HG02970 (cell line): ENCODE measurements around the gene ST7.
"Not testable (repeated sequence)": the region's sequence is repeated elsewhere in the genome, so short reads cannot be mapped to it uniquely, and the experiment has no call there.

ENCODE experiments used
- ATAC-seq: cut with Tn5 transposase; IDR thresholded peaks from one replicate; pipeline ENCODE4 v1.9.1; 2021; ENCODE audit warnings: mild to moderate bottlenecking, moderate library complexity, moderate number of reproducible peaks; ENCODE audit not compliant: unreplicated experiment, low FRiP score

ST7 gene, protein sequence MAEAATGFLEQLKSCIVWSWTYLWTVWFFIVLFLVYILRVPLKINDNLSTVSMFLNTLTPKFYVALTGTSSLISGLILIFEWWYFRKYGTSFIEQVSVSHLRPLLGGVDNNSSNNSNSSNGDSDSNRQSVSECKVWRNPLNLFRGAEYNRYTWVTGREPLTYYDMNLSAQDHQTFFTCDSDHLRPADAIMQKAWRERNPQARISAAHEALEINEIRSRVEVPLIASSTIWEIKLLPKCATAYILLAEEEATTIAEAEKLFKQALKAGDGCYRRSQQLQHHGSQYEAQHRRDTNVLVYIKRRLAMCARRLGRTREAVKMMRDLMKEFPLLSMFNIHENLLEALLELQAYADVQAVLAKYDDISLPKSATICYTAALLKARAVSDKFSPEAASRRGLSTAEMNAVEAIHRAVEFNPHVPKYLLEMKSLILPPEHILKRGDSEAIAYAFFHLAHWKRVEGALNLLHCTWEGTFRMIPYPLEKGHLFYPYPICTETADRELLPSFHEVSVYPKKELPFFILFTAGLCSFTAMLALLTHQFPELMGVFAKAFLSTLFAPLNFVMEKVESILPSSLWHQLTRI

DNA sequence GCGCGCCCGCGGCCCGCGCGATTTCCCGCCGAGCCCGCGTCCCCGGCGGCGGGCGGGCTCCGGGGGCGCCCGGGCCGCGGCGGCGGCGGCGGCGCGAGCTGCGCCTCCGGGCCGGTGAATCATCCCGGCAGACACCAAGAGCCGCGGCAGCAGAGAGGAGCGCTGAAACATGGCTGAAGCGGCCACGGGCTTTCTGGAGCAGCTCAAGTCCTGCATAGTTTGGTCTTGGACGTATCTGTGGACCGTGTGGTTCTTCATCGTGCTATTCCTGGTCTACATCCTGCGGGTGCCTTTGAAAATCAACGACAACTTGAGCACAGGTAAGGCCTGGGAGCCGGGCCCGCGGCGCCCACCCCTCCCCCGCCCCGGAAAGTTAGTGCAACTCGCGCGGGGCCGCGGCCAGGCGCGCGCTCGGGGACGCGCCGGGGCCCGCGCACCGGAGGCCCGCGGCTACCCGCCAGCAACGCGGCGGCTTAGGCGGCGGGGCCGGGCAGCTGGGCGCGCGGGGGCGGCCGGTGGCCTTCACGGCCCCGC is at the start of gene ST7:
Gene ST7 (plus strand): TSS at position 130 of the 534 bp plus-strand sequence. CDS start 40 bp downstream, at position 170.
- ATAC-seq = peak; percentile 41

DNA sequence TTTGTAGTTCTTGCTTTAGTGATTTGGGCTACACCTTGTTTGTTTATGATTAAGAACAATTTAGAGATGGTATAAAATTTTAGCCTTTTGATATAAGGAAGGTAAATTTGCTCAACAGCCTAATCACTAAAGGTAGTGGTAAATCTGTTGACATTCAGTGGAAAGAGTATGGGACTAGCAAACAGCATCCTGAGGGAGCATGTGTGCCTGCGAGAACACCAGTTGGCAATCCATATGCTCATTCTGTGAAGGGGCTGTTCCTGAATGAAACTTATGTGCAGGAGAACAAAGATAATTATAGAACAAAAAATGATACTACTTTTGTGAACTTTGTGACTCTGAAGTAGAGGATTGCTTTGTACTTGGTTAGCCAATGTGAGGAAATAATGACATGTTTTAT is 46.9 kb upstream of the ST7 start:
- no peak for ATAC-seq

DNA sequence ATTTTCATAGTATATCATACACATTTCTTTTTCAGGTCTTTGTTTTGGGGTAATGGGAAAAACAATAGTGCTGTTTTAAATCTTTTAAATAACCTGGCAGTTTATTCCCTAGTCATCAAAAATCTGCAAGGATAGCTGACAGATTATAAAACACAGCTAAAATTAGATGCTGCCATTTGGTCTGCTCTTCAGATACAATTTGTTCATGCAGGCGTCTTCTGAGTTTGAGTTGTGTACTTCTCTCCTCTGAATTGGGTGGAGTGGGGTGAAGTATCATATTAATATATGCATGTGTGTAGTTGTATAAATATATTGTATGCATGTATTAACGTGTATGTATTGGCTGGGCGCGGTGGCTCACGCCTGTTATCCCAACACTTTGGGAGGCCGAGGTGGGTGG is 42.9 kb upstream of the ST7 start:
- no peak for ATAC-seq

DNA sequence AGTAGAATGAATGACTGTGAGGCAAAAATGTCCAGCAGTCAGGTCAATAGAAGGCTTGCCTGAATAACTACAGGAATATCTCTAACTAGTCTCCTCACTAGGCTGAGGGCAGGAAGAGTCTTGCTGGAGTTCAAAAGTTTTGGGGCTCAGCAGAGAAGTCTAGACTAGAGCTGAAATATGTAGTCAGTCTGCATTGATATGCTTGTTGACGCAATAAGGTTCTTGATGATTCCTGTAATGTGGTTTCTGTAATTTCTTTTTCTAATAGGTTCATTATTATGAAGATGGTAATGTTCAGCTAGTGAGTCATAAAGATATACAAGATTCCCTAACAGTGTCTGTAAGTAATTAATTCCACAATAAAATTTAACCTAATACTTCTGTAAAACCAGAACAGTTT is 41.5 kb upstream of the ST7 start:
- ATAC-seq = no peak

DNA sequence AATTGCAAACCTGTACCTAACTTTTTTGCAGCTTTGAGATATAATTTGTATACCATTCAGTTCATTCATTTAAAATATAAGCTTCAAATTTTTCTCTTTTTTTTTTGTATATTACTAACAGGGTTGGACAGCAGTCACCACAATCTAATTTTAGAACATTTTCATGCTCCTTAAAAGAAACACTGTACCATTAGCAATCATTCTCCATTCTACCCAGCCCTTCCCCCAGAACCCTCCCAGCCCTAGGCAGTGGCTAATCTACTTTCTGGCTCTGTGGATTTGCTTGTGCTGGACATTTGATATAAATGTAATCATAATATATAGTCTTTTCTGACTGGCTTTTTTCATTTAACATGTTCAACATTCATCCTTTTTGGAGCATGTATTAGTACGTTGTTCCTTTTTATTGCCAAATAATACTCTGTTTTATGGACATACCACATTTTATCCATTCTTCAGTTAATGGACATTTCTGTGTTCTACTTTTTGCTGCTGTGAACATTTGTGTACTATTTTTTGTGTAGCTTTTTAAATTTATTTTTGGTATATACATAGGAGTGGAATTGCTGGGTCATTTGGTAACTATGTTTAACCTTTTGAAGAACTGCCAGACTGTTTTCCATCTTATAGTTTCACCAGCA is 40.9 kb upstream of the ST7 start:
- ATAC-seq = no peak

DNA sequence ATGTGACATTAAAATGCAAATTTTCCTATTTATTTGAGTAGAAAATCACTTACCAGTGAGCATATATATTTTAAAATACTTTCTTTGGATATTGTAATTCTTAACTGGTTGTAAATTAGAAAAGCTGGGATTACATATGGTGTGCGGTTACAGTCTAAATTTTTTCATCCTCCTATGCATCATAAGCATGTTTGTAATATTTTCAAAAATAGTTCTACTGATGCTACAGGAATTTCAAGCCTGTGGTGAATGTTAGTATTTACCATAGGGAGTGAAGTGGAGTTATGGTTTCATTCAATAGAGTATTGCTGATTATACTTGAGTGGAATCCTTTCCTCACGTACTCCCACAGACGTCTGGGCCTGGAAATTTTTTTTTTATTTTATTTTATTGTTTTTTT is 34.6 kb upstream of the ST7 start:
- ATAC-seq = no peak

DNA sequence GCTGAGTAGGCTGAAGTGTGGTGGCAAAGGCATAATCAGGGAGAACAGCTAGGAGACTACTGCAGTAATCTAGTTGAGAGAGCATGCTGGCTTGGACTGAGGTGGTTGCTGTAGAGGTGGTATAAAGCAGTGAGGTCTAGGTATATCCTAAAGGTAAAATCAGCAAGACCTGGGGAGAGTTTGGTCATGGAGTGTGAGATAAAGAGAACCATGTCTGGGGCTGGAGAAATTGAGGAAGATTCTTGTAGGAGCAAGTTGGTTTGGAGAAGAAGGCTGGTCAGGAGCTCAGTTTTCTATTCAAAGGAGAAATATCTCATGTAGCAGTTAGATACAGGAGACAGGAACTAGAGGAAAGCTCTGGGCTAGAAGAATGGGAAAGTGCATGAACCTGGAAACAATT is 32.9 kb upstream of the ST7 start:
- ATAC-seq = no peak

DNA sequence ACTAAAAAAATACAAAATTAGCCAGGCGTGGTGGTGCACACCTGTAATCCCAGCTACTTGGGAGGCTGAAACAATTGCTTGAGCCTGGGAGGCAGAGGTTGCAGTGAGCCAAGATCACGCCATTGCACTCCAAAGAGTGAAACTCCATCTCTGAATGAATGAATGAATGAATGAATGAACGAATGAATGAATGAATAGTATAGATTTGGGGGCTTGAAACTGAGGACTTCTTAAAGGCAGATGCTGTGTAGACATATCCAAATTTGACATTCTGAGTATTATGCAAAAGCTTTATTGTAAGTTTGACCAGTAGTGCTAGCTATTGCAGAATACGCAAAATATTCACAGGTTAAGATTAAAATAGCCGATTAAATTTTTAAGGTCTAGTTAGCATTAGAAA is 30.8 kb upstream of the ST7 start:
- ATAC-seq = no peak

DNA sequence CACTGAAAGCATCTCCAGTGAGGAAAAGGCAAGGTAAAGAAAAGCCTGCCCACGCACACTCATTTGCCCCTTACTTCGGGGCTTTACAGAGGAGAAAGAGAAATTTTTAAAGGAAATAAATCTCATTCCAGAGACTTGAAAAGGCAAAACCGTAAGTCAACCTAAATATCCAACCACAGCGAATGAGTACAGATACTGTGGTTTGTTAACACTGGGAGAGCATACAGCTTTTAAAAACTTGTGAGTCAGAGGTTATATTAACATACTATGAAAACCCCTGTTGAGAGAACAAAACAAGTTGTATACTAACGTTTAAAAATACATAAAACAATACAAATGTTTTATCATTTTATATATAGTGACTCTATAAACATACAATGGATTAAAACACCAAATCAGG is 28.6 kb upstream of the ST7 start:
- ATAC-seq = no peak

DNA sequence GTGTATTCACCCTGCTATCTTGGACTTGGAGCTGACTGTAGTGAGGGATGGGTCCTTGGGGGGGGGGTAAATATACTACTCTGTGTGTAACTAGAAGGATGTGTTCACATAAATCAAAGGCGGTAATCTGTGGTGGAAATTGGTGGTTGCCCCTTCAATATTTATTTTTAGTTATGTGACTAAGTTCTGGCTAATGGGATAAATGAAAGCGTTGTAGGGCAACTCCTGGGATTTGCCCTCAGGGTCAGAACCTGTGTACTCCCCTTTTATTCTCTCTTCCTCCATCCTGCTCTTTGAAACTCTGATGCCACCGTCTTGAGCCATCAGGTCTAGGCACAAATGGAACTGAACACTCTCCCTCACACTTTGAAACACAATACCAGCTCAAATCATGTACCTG is 24.3 kb upstream of the ST7 start:
- no peak for ATAC-seq

DNA sequence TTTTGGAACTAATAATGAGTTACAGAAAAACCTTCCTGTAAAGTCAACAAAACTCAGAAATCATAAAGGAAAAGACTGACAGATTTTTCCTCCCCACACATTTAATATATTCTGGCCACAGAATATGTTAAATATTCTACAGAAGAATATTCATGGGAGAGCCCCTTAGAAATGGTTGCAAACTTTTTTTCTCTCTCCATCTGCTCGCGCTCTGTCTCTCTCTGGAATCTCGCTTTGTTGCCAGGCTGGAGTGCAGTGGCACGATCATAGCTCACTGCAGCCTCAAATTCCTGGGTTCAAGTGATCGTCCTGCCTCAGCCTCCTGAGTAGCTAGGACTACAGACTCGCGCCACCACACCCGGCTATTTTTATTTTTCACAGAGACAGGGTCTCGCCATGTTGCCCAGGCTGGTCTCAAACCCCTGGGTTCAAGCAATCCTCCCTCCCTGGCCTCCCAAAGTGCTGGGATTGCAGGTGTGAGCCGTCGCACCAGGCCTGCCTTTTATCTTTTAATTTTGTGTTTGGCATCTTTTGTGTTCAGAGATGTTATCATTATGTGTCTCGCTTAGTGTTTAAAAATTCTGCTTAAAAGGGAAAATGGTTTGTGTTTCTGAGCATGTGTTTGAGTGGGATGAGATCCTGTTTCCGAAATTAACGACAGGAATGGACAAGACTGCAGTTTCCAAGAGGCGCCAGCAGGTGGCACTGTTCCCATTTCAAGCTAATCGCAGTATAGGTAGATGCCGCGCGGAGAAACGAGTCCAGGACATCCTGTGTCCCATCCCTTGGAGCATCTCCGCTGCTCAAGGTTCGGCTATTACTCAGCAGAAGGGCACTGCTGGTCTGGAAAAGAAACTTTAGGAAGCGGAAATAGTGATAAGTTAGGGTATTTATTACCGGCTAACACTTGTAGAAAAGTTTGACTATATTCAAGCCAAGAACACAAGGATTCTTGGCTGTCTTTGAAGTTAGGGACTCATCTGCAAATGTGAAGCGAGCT is 23.1 kb upstream of the ST7 start:
- no peak for ATAC-seq

DNA sequence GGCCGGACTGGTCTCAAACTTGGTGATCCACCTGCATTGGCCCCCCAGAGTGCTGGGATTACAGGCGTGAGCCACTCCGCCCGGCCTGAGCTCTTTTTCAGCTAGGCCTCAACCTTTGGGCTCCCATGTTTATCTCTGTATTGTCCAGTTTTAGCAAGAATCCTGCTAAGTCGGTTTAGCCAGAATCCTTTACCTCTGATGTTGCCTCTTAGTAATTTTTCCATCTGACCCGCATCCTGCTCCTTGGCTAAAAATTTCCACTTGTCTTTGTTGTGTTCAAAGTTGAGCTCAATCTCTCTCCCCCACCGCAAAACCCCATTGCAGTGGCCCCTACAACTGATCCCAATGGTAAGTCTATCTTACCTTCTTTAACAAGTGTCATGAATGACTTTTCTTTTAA is 20.7 kb upstream of the ST7 start:
- no peak for ATAC-seq

DNA sequence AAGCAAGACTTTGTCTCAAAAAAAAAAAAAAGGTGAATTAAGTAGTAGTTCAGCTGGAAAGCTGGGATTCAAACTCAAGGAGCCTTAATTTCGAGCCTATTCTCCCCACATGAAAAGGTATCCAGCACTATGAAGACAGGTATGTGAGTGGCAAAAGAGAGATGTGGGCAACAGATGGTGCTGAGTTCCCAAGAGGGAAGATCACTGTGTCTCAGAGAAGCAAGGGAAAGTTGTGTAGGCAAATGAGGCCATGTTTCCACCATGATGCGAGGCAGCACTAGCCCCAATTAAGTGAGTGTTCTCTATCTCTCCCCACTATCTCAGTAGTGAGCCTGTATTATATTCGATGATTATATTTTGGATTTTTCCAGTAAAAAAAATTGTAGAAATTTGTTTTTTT is 19.8 kb upstream of the ST7 start:
- no peak for ATAC-seq

DNA sequence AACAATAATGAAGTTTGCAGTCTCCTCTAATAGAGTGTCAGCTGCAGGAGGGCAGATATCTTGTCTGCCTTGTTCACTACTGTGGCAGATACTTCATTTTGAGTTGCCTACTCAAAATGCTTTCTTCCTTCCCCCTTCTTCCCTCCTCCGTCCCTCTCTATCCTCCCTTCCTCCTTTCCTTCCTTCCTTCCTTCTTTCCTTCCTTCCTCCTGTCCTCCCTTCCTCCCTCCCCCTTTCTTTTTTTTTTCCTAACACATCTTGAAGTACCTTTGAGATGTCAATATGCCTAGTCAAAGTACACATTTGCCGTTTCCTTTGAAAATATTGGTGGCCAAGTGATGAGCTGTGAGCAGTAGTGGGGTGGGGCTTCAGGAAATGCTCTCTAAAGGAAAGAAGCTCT is 18.7 kb upstream of the ST7 start:
- ATAC-seq = no peak

DNA sequence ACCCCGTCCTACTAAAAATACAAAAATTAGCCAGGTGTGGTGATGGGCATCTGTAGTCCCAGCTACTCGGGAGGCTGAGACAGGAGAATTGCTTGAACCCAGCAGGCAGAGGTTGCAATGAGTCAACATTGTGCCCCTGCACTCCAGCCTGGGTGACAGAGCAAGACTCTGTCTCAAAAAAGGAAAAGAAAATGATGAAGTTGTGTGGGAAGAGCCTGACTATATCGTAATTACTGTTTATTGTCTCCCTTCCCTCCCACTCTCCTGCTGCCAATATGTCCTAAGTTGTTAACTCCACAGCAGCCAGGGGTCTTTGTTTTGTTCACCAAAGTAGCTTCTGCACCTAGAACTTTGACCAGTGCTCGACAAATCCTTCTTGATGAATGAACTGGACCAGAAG is 16.5 kb upstream of the ST7 start:
- not testable (repeated sequence) for ATAC-seq

DNA sequence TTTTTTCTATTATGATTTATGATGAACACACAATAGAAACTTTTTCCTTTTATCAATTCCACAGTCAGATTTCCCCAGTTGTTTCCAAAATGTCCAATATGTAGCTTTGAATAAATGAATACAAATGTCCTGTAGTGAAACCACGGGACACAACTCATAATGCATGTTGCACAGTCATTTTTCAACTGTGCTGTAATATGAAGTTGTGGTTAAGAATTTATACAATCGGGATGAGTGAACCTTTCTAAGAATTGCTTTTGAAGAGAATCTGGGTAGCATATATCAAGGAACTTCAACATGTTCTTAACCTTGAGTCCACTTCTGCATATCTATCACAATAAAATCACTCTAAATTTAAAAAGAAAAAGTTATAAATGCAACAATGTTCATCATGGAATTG is 14.6 kb upstream of the ST7 start:
- no peak for ATAC-seq

DNA sequence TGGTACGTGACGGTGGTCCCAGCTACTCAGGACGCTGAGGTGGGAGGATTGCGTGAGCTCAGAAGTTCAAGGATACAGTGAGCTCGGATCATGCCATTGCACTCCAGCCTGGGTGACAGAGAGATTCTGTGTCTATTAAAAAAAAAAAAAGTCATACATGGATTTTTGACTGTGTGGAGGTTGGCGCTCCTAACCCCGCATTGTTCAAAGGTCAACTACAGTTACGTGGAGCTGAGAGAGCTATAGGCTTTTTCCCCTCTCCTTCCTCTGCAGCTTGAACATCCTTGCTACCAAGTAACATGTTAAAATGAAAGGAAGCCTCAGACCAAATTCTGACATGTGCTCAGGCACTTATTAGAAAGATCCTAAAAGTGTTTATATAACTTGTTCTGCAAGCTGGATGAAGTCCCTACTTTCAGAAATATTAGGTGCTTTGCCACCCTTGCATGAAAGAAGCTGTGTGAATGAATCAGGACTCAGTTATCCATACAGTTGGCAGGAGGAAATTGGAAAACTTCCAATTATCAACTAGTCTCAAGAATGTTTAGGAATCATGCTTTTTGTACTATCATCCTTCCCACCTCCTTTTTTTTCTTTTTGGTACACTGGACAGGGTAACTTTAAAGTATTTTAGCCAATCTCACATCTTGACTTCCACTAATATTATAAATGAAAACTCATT is 12.5 kb upstream of the ST7 start:
- no peak for ATAC-seq

DNA sequence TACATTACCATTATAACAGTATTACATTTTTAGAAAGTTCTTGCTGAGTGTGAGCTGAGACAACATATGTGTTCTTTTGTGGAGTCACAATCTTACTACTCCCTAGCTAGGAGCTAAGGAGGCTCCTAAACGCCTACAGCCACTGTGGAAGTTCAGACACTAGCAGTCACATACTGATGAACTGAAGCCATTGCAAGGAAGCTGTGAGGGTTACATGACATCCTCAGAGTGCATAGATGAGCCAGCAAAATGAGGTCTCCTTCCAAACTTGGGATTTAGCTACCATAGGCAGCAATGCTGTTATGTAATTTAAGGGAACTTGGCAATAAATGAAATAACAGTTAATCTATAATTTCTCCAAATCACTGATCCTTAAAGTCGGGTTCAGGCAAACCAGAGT is 10.8 kb upstream of the ST7 start:
- ATAC-seq = no peak

DNA sequence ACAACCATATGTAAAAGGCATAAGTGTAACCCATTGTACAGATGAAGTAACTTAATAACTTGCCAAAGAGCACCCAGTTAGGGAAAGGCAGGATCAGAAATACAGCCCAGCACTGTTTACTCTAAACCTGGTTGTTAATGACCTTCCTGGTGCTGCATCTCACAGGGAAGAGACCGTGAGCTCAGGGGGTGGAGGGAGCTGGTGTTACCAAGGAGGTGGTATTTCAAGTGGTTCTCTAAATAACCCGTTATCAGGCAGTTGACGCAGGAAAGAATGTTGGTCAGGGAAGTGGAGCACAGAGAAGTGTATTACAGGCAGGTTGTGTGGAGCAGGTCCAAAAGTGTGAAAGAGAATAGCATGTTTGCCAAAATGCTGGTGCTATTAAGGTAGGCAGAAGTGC is 4.4 kb upstream of the ST7 start:
- no peak for ATAC-seq
